Measurements from ENCODE around the gene ECHDC3. TPM values are rescaled to one million over a fixed set of nuclear protein-coding genes. Genes with fewer than 3 reads are reported as not detected.

The ECHDC3 gene
- total and polyA plus RNA-seq, 2 of the 4 experiments (the other 2 are of a cell fraction): 4.3 to 5.0 TPM

DNA sequence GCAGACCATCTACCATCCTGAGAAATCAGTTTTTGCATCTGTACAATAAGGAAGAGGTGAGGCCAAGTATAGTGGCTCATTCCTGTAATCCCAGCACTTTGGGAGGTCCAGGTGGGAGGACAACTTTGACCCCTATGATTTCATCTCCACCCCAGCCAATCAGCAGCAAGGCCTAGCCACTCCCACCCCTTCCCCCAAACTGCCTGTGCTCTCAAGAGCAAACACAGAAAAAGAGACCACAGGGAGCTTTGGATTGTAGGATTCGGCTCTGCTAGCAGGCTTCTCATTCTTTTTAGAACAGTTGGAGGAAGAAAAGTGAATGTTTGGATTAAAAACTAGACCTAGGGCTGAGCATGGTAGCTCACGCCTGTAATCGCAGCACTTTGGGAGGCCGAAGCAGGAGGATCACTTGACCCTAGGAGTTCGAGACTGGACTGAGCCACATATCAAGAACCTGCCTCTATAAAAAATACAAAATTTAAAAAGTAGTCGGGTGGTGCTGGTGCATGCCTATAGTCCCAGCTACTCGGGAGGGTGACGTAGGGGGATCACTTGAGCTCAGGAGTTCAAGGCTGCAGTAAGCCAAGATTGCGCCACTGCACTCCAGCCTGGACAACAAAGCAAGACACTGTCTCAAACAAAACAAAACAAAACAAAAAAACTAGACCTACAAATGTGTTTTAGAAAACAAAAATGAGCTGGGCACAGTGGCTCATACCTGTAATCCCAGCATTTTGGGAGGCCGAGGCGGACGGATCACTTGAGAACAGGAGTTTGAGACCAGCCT is 55.9 kb downstream of the ECHDC3 start:
- Histone ChIP-seq H2AK5ac (ENCODE audit: low read depth, low read length) (no peak overlapping the region), H2AFZ (replicated peaks; ENCODE audit: low read length, poor library complexity) (no peak overlapping the region), H3K4me1 (ENCODE audit: control insufficient read depth, insufficient read depth, low read length) (peaks cover 7% of the 10 kb centered on the region), H3K9ac (ENCODE audit: low read depth, low read length) (no peak overlapping the region), H3K18ac (ENCODE audit: low read depth, low read length) (no peak overlapping the region), H3K27me3 (ENCODE audit: control insufficient read depth, insufficient read depth, low read length) (no peaks in the 10 kb centered on the region), H3K14ac (replicated peaks; ENCODE audit: low read depth, low read length) (no peak overlapping the region), H3K79me1 (ENCODE audit: low read depth in 1 of 2, low read length in 2 of 2) (no peaks in the 10 kb centered on the region), H3K27ac (ENCODE audit: insufficient read depth, low read length) (no peak overlapping the region), H3K23ac (ENCODE audit: low read depth, low read length) (no peak overlapping the region), H4K5ac (ENCODE audit: low read depth, low read length) (no peak overlapping the region), H3K9me1 (ENCODE audit: insufficient read depth, low read length) (peaks cover 17% of the 10 kb centered on the region), H3K4ac (ENCODE audit: low read depth, low read length) (no peak overlapping the region), H3K9me3 (ENCODE audit: control insufficient read depth, insufficient read depth, low read length) (no peaks in the 10 kb centered on the region), H3K4me2 (ENCODE audit: low read depth, low read length) (no peak overlapping the region), H4K20me1 (ENCODE audit: insufficient read depth, low read length) (no peaks in the 10 kb centered on the region), H2BK15ac (ENCODE audit: low read depth, low read length) (no peak overlapping the region), H2BK5ac (ENCODE audit: low read depth, low read length, poor library complexity, severe bottlenecking) (no peak overlapping the region), H2AK9ac (replicated peaks; ENCODE audit: low read depth, low read length, poor library complexity) (no peak overlapping the region), H3K4me3 (ENCODE audit: insufficient read depth, low read depth, low read length) (no peak overlapping the region), H4K91ac (ENCODE audit: insufficient read depth, low read depth, low read length) (no peak overlapping the region), H2BK120ac (ENCODE audit: low read depth, low read length) (no peak overlapping the region), H3K56ac (ENCODE audit: extremely low read depth, insufficient read depth, low read length) (no peak overlapping the region), H3K36me3 (ENCODE audit: control insufficient read depth, insufficient read depth, low read length) (no peaks in the 10 kb centered on the region), H4K8ac (ENCODE audit: low read depth in 2 of 2, low read length in 2 of 2) (no peak overlapping the region), H2BK20ac (ENCODE audit: low read depth, low read length) (no peak overlapping the region)
- BruUV-seq (replicated peaks): no TSS peak
- dilution Hi-C loops (cut with HindIII; ENCODE audit: low sequenced_read_pairs, unreplicated experiment) (no loop called here), intact Hi-C loops (cut with micrococcal nuclease) (no loop called here), in situ Hi-C loops (cut with MboI; ENCODE audit: low sequenced_read_pairs) (no loop called here)
- WGBS, 2 experiments (ENCODE audit: extremely low coverage in 2 of 2, insufficient read length in 1 of 2): 100% methylated on average over 2 of the region's 12 CpGs; no CpG with 5 or more reads in 1 of the 2 experiments
- ChIA-PET POLR2A (ENCODE audit: unreplicated experiment) (no interaction called here), CTCF (no interaction called here)
- no peak for ATAC-seq (ENCODE audit: low read depth)
- DNase-seq: no peak
- TF ChIP-seq BHLHE40 (IDR thresholded peaks at IDR 0.05; ENCODE audit: low read depth, low read length) (no peak), NFE2L2 (IDR thresholded peaks at IDR 0.05; ENCODE audit: low read depth, low read length) (no peak), RAD21 (IDR thresholded peaks at IDR 0.05; ENCODE audit: low read length) (no peak), CHD1 (IDR thresholded peaks at IDR 0.05; ENCODE audit: low read depth, low read length) (no peak), RCOR1 (IDR thresholded peaks at IDR 0.05; ENCODE audit: insufficient replicate concordance, low read length) (no peak), POLR2A (IDR thresholded peaks at IDR 0.05; ENCODE audit: low read depth, low read length) (no peak)
- TF ChIP-seq, protein P1, sequence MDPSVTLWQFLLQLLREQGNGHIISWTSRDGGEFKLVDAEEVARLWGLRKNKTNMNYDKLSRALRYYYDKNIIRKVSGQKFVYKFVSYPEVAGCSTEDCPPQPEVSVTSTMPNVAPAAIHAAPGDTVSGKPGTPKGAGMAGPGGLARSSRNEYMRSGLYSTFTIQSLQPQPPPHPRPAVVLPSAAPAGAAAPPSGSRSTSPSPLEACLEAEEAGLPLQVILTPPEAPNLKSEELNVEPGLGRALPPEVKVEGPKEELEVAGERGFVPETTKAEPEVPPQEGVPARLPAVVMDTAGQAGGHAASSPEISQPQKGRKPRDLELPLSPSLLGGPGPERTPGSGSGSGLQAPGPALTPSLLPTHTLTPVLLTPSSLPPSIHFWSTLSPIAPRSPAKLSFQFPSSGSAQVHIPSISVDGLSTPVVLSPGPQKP (IDR thresholded peaks at IDR 0.05; ENCODE audit: borderline replicate concordance, low read depth, low read length): no peak

Measured in IMR-90 (cell line).